Stimulated activated CD8-positive, alpha-beta memory T cell treated with anti-CD3 and anti-CD28 coated beads, Interleukin-7, amount 100 ng/mL, for 1 hour (primary cell): Measurements from ENCODE around the gene LAMTOR3.

ENCODE experiments used
- DNase-seq, 2 donors: peaks; one replicate each; pipeline ENCODE4 v3.0.0-alpha.2; 2020; ENCODE audit warnings: low read depth in 2 of 2

LAMTOR3 gene

GRCh38 chr4:99861120-99861905 is 32.9 kb downstream of the LAMTOR3 start:
- no peak for DNase-seq

- no peak for DNase-seq
Observed at GRCh38 chr4:99860521-99860920, 33.7 kb downstream of the LAMTOR3 start.

GRCh38 chr4:99859618-99860017 is 34.6 kb downstream of the LAMTOR3 start:
- no peak for DNase-seq

- DNase-seq, result no peak
Observed at GRCh38 chr4:99857307-99857706, 36.9 kb downstream of the LAMTOR3 start.

- DNase-seq, result no peak
Observed at GRCh38 chr4:99856166-99856565, 38.1 kb downstream of the LAMTOR3 start.

GRCh38 chr4:99855678-99856077 is 38.5 kb downstream of the LAMTOR3 start:
- no peak for DNase-seq

GRCh38 chr4:99853999-99854398 is 40.2 kb downstream of the LAMTOR3 start:
- no peak for DNase-seq

GRCh38 chr4:99853190-99853589 is 41.0 kb downstream of the LAMTOR3 start:
- no peak for DNase-seq

GRCh38 chr4:99852199-99852749 is 42.0 kb downstream of the LAMTOR3 start:
- no peak for DNase-seq

GRCh38 chr4:99848591-99849001 is 45.6 kb downstream of the LAMTOR3 start:
- DNase-seq, result no peak

GRCh38 chr4:99847362-99847976 is 46.8 kb downstream of the LAMTOR3 start:
- no peak for DNase-seq

GRCh38 chr4:99846891-99847290 is 47.3 kb downstream of the LAMTOR3 start:
- DNase-seq, result no peak

- no peak for DNase-seq
Observed at GRCh38 chr4:99845708-99846469, 48.3 kb downstream of the LAMTOR3 start.

- DNase-seq, result no peak
Observed at GRCh38 chr4:99845179-99845578, 49.0 kb downstream of the LAMTOR3 start.

GRCh38 chr4:99844048-99844447 is 50.2 kb downstream of the LAMTOR3 start:
- DNase-seq, result no peak

GRCh38 chr4:99843413-99843812 is 50.8 kb downstream of the LAMTOR3 start:
- DNase-seq, result no peak

GRCh38 chr4:99841129-99841528 is 53.1 kb downstream of the LAMTOR3 start:
- DNase-seq, result no peak

- DNase-seq, result no peak
Observed at GRCh38 chr4:99838927-99839326, 55.3 kb downstream of the LAMTOR3 start.

GRCh38 chr4:99835942-99836341 is 58.3 kb downstream of the LAMTOR3 start:
- DNase-seq, result no peak

- no peak for DNase-seq
Observed at GRCh38 chr4:99834569-99834968, 59.7 kb downstream of the LAMTOR3 start.

GRCh38 chr4:99833756-99834155 is 60.5 kb downstream of the LAMTOR3 start:
- no peak for DNase-seq

GRCh38 chr4:99832758-99833157 is 61.5 kb downstream of the LAMTOR3 start:
- DNase-seq, result no peak
